GM21717 (cell line): Measurements from ENCODE around the gene EML4.
A peak's percentile ranks its signal among the peaks of the same experiment; 100 is the strongest.
"Not testable (repeated sequence)": the region's sequence is repeated elsewhere in the genome, so short reads cannot be mapped to it uniquely, and the experiment has no call there.

Source experiments
- ATAC-seq: cut with Tn5 transposase; IDR thresholded peaks from one replicate; pipeline ENCODE4 v1.9.1; 2021; ENCODE audit warnings: mild to moderate bottlenecking, moderate library complexity; ENCODE audit not compliant: unreplicated experiment

The EML4 gene

GRCh38 chr2:42170619-42171395 lies 1.7 kb downstream of the EML4 start:
- ATAC-seq: no peak

- peak; percentile 44 for ATAC-seq
Measured at GRCh38 chr2:42171396-42171980, 2.3 kb downstream of the EML4 start.

- no peak for ATAC-seq
Measured at GRCh38 chr2:42172020-42172419, 2.9 kb downstream of the EML4 start.

GRCh38 chr2:42172566-42172965 lies 3.4 kb downstream of the EML4 start:
- ATAC-seq: no peak

- not testable (repeated sequence) for ATAC-seq
Measured at GRCh38 chr2:42173467-42173866, 4.3 kb downstream of the EML4 start.

- ATAC-seq: no peak
Measured at GRCh38 chr2:42176992-42177738, 8.0 kb downstream of the EML4 start.

- no peak for ATAC-seq
Measured at GRCh38 chr2:42178335-42178734, 9.2 kb downstream of the EML4 start.

- no peak for ATAC-seq
Measured at GRCh38 chr2:42180300-42180699, 11.1 kb downstream of the EML4 start.

- ATAC-seq: no peak
Measured at GRCh38 chr2:42182654-42183308, 13.6 kb downstream of the EML4 start.

GRCh38 chr2:42183775-42184174 lies 14.6 kb downstream of the EML4 start:
- ATAC-seq: no peak

- ATAC-seq: no peak
Measured at GRCh38 chr2:42184346-42184745, 15.2 kb downstream of the EML4 start.

- no peak for ATAC-seq
Measured at GRCh38 chr2:42185220-42185921, 16.2 kb downstream of the EML4 start.

- ATAC-seq: no peak
Measured at GRCh38 chr2:42186366-42186765, 17.2 kb downstream of the EML4 start.

- no peak for ATAC-seq
Measured at GRCh38 chr2:42186945-42187632, 17.9 kb downstream of the EML4 start.

GRCh38 chr2:42187886-42188285 lies 18.7 kb downstream of the EML4 start:
- no peak for ATAC-seq

GRCh38 chr2:42189235-42189566 lies 20.0 kb downstream of the EML4 start:
- no peak for ATAC-seq

GRCh38 chr2:42190191-42190590 lies 21.0 kb downstream of the EML4 start:
- ATAC-seq: no peak

GRCh38 chr2:42191285-42192009 lies 22.3 kb downstream of the EML4 start:
- no peak for ATAC-seq

- ATAC-seq: no peak
Measured at GRCh38 chr2:42192010-42192373, 22.8 kb downstream of the EML4 start.
